Measurements from ENCODE around the gene NCKIPSD.

NCKIPSD gene

DNA sequence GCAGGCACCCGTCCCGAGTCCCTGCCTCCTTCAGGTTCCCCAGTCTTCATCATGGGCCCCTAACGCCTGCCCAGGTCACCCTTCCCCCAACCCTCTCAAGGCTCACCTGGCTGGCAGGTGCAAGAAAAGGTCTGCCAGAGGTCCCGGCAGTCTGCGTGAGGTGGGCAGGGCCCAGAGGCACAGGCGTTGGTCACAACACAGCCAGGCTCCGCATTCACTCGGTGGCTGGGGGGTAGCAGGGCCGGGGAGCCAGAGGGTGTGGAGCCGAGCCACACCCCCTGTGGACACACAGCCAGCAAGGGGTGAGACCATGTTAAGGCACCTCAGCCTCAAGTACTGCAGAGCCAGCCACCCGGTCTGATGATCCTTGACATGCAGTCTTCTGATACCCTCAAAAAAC lies 33.9 kb downstream of the NCKIPSD start (continued):
- TF ChIP-seq, protein P1, sequence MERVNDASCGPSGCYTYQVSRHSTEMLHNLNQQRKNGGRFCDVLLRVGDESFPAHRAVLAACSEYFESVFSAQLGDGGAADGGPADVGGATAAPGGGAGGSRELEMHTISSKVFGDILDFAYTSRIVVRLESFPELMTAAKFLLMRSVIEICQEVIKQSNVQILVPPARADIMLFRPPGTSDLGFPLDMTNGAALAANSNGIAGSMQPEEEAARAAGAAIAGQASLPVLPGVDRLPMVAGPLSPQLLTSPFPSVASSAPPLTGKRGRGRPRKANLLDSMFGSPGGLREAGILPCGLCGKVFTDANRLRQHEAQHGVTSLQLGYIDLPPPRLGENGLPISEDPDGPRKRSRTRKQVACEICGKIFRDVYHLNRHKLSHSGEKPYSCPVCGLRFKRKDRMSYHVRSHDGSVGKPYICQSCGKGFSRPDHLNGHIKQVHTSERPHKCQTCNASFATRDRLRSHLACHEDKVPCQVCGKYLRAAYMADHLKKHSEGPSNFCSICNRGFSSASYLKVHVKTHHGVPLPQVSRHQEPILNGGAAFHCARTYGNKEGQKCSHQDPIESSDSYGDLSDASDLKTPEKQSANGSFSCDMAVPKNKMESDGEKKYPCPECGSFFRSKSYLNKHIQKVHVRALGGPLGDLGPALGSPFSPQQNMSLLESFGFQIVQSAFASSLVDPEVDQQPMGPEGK (tag by site-specific recombination; IDR thresholded peaks at IDR 0.05): no peak
- TF ChIP-seq ZNF707 (tag by site-specific recombination; IDR thresholded peaks at IDR 0.05) (no peak), ZNF548 (tag by site-specific recombination; IDR thresholded peaks at IDR 0.05) (no peak), GLIS2 (tag by site-specific recombination; IDR thresholded peaks at IDR 0.05) (no peak), ZNF501 (tag by site-specific recombination; IDR thresholded peaks at IDR 0.05) (no peak), ZNF214 (tag by site-specific recombination; IDR thresholded peaks at IDR 0.05; ENCODE audit: borderline replicate concordance) (no peak), IKZF3 (tag by site-specific recombination; IDR thresholded peaks at IDR 0.05) (no peak)

DNA sequence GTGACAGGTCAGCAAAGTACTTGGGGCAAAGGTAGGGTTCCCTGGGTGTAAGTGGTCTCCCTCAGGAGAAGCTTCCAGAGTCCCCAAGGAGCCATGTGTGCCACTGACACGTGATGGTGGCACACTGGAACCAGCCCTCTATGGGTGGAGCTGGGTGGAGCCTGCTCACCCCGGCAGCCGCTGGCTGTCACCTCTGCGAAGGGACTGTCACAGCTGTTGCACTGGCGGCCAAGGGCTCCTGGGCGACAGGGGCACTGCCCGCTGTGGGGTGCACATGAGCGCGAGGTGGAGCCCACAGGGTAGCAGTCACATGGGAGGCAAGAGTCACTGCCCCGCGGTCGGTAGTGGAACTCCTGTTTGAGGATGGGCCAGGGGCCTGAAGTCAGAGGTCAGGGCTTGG lies 35.0 kb downstream of the NCKIPSD start:
- Histone ChIP-seq H3K27ac (ENCODE audit: extremely low read depth, low read depth, low read length) (no peak overlapping the region), H3K36me3 (ENCODE audit: control insufficient read depth in 2 of 2, insufficient read depth in 1 of 2, low read length in 2 of 2) (no peaks in the 10 kb centered on the region), H3K4me1 (ENCODE audit: control insufficient read depth, insufficient read depth, low read length) (no peaks in the 10 kb centered on the region), H3K4me3 (ENCODE audit: low read depth, low read length) (no peak overlapping the region), H3K9me3 (ENCODE audit: control insufficient read depth, insufficient read depth, low read depth, low read length) (no peaks in the 10 kb centered on the region)
- CTCF ChIA-PET: interaction anchor here (1.7 kb wide), 1 partner anchor 16 kb away, joined by 6 read pairs; the partner anchor contains the start of gene SLC26A6
- POLR2A ChIA-PET: interaction anchor here (0.6 kb wide), 1 partner anchor 13 kb away, joined by 3 read pairs; no protein-coding TSS in a partner anchor
- TF ChIP-seq GLI2 (tag by site-specific recombination; IDR thresholded peaks at IDR 0.05; ENCODE audit: borderline replicate concordance, low read depth) (no peak), ZNF394 (tag by site-specific recombination; IDR thresholded peaks at IDR 0.05; ENCODE audit: borderline replicate concordance) (no peak), ZNF561 (tag by site-specific recombination; IDR thresholded peaks at IDR 0.05; ENCODE audit: borderline replicate concordance) (no peak), ZNF664 (tag by site-specific recombination; IDR thresholded peaks at IDR 0.05) (no peak), ZNF133 (tag by site-specific recombination; IDR thresholded peaks at IDR 0.05) (no peak), ZBTB17 (tag by site-specific recombination; IDR thresholded peaks at IDR 0.05) (no peak), ZNF354C (tag by site-specific recombination; IDR thresholded peaks at IDR 0.05; ENCODE audit: borderline replicate concordance, low read depth) (no peak), ZBTB8A (tag by site-specific recombination; IDR thresholded peaks at IDR 0.05) (no peak), OVOL3 (tag by site-specific recombination; IDR thresholded peaks at IDR 0.05) (no peak), ZNF830 (tag by site-specific recombination; IDR thresholded peaks at IDR 0.05; ENCODE audit: low read depth) (no peak)
- TF ChIP-seq, protein P2, sequence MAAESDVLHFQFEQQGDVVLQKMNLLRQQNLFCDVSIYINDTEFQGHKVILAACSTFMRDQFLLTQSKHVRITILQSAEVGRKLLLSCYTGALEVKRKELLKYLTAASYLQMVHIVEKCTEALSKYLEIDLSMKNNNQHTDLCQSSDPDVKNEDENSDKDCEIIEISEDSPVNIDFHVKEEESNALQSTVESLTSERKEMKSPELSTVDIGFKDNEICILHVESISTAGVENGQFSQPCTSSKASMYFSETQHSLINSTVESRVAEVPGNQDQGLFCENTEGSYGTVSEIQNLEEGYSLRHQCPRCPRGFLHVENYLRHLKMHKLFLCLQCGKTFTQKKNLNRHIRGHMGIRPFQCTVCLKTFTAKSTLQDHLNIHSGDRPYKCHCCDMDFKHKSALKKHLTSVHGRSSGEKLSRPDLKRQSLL (tag by site-specific recombination; IDR thresholded peaks at IDR 0.05): no peak
- TF ChIP-seq, protein P1 (tag by site-specific recombination; IDR thresholded peaks at IDR 0.05): no peak
- TF ChIP-seq, protein P3, sequence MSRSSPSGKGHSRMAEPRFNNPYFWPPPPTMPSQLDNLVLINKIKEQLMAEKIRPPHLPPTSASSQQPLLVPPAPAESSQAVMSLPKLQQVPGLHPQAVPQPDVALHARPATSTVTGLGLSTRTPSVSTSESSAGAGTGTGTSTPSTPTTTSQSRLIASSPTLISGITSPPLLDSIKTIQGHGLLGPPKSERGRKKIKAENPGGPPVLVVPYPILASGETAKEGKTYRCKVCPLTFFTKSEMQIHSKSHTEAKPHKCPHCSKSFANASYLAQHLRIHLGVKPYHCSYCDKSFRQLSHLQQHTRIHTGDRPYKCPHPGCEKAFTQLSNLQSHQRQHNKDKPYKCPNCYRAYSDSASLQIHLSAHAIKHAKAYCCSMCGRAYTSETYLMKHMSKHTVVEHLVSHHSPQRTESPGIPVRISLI (tag by site-specific recombination; IDR thresholded peaks at IDR 0.05): no peak
- TF ChIP-seq, protein P4, sequence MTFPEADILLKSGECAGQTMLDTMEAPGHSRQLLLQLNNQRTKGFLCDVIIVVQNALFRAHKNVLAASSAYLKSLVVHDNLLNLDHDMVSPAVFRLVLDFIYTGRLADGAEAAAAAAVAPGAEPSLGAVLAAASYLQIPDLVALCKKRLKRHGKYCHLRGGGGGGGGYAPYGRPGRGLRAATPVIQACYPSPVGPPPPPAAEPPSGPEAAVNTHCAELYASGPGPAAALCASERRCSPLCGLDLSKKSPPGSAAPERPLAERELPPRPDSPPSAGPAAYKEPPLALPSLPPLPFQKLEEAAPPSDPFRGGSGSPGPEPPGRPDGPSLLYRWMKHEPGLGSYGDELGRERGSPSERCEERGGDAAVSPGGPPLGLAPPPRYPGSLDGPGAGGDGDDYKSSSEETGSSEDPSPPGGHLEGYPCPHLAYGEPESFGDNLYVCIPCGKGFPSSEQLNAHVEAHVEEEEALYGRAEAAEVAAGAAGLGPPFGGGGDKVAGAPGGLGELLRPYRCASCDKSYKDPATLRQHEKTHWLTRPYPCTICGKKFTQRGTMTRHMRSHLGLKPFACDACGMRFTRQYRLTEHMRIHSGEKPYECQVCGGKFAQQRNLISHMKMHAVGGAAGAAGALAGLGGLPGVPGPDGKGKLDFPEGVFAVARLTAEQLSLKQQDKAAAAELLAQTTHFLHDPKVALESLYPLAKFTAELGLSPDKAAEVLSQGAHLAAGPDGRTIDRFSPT (tag by site-specific recombination; IDR thresholded peaks at IDR 0.05): no peak

Data from HEK293 (cell line).